ENCODE results near the gene LRRC57. TPM values are rescaled to one million over a fixed set of nuclear protein-coding genes. Genes with fewer than 3 reads are reported as not detected.

LRRC57 gene
- total RNA-seq (2022; extraction: Qiagen RNA extraction): 9.2 to 13.0 TPM (median 11.5 TPM) in 5 replicates

DNA sequence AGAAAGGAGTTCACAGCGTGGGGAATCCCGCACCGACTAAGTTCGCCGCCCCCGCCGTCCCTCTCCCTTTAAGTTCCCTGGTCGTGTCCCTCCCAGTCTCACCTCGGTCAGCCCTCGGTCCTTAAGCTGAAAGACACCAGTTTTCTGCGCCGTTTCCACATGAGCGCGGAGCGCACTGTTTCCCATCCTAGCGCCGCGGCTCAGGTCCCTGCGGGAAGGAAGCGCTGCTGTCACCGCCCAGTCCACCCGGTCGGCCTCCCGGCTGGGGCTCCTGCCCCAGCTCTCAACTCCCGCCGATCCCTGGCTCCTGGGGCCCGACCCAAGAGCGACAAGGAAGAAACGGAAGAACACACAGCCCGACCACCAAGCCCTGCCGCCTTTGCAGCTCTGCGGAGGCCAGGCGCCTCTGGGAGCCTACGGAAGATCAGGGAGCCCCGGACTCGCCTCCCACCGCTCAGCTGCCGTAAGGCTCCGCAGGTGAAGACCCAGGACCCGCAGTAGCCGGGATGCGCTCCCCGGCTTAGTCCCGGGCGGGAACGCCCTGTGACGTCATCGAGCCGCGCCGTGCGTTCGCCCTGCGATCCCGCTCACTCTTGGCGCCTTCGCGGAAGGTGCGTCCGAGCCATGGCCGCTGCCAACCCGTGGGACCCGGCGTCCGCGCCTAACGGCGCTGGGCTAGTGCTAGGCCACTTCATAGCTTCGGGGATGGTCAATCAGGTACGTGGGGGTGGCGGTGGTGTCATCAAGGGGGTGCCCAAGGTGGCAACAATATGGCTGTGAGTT lies at the start of gene LRRC57, which contains the start of gene HAUS2:
TSS of gene LRRC57 (minus strand) at position 545 of the 783 bp plus-strand sequence. CDS start at position 186, 359 bp downstream.
TSS of gene HAUS2 (plus strand) at position 590 of the 783 bp plus-strand sequence. CDS start at position 625, 35 bp downstream.

GRCh38 chr15:42575188-42576039 lies 26.8 kb upstream of the LRRC57 start, which contains the start of gene STARD9:
Gene STARD9, plus strand, starts transcription at chr15:42575606. Its CDS starts 110 bp downstream, at chr15:42575716.

GRCh38 chr15:42495361-42496212 lies 53.0 kb downstream of the LRRC57 start, which contains the start of gene SNAP23:
Gene SNAP23, plus strand, starts transcription at chr15:42495634. Its CDS starts 16,213 bp downstream, at chr15:42511847.

DNA sequence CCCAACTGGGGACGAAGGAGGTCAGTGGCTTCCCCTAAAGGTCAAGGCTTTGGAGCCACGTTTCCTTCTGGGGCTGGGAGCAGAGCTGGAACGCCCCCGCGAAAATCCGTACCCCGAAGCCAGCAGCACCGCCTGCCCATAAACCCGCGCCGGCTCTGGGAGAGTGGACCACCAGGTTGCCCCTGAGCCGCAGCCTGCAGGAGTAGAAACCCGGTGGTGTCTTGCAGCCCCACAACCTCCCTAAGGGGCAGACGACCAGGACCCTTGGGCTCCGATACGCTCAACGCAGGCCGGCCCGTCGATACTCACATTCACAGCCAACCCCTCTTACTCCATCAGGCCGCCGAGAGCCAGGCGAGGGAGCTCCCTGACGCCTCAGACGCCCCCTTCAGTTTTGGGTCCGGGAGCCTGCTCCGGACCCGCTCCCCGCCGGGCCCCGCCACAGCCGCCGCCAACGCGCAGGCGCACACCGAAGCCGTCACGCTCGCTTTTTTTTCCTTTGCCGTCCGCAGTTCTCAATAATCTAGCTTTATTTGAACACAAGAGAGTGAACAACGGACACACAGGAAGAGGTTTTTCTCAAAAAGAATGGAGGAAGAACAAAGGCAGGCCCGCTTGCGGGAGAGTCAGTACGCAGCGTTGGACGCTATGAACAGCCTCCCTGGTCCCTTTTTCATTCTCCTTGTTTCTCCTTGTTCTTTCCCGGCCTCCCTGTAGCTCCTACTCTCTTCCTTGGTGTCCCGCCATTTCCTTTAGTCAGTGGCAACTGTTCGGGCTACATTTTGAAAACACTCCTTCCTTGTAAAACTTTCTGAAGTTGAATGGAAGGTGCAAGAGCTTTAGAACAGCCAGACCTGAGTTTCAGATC lies 57.7 kb downstream of the LRRC57 start, which contains the start of gene ZNF106:
TSS of gene ZNF106 (minus strand) at position 471 of the 868 bp plus-strand sequence. CDS start 18,852 bp downstream, outside the sequence.

Other genes starting within 250 kb of the LRRC57 start
- 0.21 to 0.40 TPM (median 0.27 TPM) in 5 replicates for gene CAPN3, start 189.3 kb downstream of the LRRC57 start, total RNA-seq (2022; extraction: Qiagen RNA extraction)
- gene ZNF106, start 57.7 kb downstream of the LRRC57 start, total RNA-seq (2022; extraction: Qiagen RNA extraction): 7.2 to 11.2 TPM (median 10.2 TPM) in 5 replicates
- 15.8 to 40.2 TPM (median 16.1 TPM) in 5 replicates for gene SNAP23, start 53.2 kb downstream of the LRRC57 start, total RNA-seq (2022; extraction: Qiagen RNA extraction)
- 18.1 to 22.3 TPM (median 21.0 TPM) in 5 replicates for gene HAUS2, start within 50 bp of the LRRC57 start, total RNA-seq (2022; extraction: Qiagen RNA extraction)
- 1.6 to 2.1 TPM (median 1.9 TPM) in 5 replicates for gene STARD9, start 26.8 kb upstream of the LRRC57 start, total RNA-seq (2022; extraction: Qiagen RNA extraction)
- 4.2 to 8.5 TPM (median 5.8 TPM) in 5 replicates for gene CDAN1, start 188.3 kb upstream of the LRRC57 start, total RNA-seq (2022; extraction: Qiagen RNA extraction)